GM12874 (cell line): ENCODE data around the gene NOL4L.

Source experiments
- CTCF ChIP-seq: IDR thresholded peaks from 2 replicates; pipeline ENCODE4 v1.5.1; 2011; ENCODE audit warnings: low read depth, mild to moderate bottlenecking, control low read depth, low read length, moderate library complexity; ENCODE audit not compliant: insufficient read depth

The NOL4L gene

GRCh38 chr20:32626859-32627636 is 41.9 kb upstream of the NOL4L start:
- no peak for TF ChIP-seq CTCF

- no peak for TF ChIP-seq CTCF
Measured at GRCh38 chr20:32626407-32626806, 41.3 kb upstream of the NOL4L start.

GRCh38 chr20:32625996-32626395 is 40.9 kb upstream of the NOL4L start:
- TF ChIP-seq CTCF = no peak

GRCh38 chr20:32624687-32625345 is 39.7 kb upstream of the NOL4L start:
- TF ChIP-seq CTCF = no peak

DNA sequence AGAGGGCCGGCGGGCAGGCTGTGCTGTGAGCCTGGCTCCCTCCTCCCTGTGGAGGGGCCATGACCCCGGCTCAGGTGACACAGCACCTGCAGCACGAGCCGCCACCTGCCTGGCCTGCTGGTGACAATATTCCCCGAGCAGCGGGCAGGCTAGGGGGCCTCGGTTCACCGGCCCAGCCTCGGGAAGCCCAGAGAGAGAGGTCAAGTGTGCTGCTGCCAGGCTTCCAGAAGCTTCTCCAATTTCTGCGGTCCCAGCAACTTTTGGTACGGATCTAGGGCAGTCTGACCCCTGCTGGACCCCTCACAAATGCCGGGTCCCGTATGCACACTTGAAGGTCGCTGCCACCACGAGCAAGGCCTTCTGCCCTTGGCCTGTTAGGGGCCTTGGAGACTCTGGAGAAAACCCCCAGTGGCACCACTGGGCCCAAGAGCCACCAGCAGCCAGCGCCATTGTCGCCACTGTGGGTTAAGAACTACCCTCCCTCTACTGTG is 38.6 kb upstream of the NOL4L start:
- TF ChIP-seq CTCF = no peak

DNA sequence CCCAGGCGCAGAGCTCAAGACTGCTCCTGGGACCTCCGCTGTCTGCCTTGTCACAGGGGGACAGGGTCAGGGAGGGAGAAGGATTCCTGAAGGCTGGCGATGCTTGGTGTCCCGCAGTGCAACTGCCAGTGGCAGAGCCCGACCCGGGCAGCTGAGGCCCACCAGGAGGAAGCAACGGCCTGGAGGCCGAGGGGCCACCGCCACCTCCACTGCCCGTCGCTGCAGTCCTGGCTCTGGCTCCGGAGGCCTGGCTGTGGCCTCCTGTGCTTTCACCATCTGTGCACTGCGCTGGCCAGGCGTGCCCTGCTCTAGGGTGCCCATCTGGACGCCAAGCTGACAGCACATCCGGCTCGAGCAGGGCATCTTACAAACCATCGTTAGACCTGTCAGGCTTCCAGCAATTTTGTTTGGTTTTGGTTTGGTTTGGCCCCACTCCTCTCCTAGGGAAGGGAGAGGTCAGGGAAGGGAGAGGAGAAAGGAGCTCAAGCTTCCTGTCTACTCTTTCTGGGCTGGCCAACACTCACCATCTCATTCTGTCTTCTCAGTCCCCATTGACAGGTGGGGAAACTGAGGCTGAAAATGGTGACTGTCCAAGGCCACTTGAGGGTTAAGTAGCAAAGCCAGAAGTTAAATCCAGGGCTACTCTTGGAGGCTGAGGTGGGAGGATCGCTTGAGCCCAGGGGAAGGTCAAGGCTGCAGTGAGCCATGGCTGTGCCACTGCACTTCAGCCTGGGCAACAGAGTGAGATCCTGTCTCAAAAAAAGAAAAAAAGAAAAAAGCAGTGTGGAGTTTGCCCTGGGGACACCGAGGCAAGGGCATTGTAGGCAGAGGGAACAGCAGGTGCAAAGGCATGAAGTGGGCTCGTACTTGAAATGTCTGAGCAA is 37.7 kb upstream of the NOL4L start:
- TF ChIP-seq CTCF = no peak

DNA sequence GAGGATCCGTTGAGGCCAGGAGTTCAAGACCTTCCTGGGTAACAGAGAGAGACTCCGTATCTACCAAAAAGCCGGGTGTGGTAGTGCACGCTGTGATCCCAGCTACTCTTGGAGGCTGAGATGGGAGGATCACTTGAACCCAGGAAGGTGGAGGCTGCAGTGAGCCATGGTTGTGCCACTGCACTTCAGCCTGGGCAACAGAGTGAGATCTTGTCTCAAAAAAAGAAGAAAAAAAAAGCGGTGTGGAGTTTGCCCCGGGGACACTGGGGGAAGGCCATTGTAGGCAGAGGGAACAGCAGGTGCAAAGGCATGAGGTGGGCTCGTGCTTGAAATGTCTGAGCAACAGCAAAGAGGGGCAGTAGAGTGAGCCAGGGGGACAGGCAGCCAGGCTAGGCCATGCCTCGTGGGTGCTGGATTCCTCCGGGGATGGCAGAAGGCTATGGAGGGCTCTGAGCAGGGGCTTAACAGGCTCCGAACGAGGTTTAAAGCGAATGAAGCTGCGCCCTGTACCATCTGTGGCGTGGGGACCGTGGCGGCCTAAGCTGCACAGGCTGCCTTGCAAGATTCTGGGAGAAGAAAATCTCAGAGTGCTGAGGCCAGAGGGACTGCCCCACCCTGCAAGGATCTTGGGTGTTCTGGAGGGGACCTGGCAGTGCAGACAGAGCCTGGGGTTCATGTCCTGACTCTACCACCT is 36.9 kb upstream of the NOL4L start:
- TF ChIP-seq CTCF = no peak
